ENCODE measurements around the gene TIGD3.

The TIGD3 gene

DNA sequence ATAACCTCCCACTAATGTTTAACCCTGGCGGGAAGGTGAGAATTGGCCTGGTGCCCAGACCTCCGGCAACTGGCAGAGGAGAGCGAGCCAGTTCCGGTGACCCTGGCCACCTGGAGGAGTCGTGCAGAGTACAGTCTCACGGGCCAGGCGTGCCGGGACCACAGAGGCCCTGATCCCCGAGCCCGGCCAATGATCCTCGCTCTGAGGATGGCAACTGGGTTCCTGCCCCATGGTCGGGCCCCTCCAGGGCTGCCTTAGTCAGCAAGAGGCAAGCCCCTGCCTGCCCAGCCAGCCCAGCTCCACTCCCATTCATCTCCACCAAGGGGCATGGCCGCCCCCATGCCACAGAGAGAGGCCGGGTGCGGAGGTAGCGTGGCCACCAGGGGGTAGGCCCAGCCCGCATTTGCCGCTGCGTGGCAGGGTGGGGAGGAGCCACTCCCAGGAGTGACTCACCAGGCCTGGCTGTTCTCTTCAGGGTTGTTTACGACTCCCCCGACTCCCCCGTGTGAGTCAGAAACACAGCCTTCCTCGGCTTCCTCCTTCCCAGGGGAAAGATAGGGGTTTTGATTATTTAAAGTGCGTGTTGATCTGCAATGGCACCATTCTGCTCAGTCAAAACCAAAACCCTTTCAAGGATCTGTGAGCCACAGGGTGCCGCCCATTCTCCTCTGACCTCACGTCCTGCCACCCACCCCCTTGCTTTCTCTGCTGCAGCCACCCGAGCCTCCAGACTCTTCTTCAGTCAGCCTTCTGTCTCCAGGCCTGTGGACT is 27.7 kb downstream of the TIGD3 start, which contains the start of gene SLC25A45:
TSS of gene SLC25A45 (minus strand) at position 614 of the 771 bp plus-strand sequence. CDS start 695 bp downstream, outside the sequence.
- TF ChIP-seq TCF12 (IDR thresholded peaks at IDR 0.05; ENCODE audit: low read depth) (peak; percentile 83), TAF1 (IDR thresholded peaks at IDR 0.05; ENCODE audit: low read depth) (peak; percentile 33), NFIC (IDR thresholded peaks at IDR 0.05) (peak; percentile 94), ZBTB7A (IDR thresholded peaks at IDR 0.05; ENCODE audit: low read depth) (0 out of 2 replicates have a peak, but pooled peaks have one; percentile 74), EP300 (IDR thresholded peaks at IDR 0.05; ENCODE audit: borderline replicate concordance) (peak; percentile 76), EGR1 (IDR thresholded peaks at IDR 0.05) (0 out of 2 replicates have a peak, but pooled peaks have one; percentile 19), YY1 (IDR thresholded peaks at IDR 0.05; ENCODE audit: low read depth) (peak; percentile 79), TEAD4 (IDR thresholded peaks at IDR 0.05) (0 out of 2 replicates have a peak, but pooled peaks have one; percentile 24), CREB1 (IDR thresholded peaks at IDR 0.05; ENCODE audit: low read depth) (0 out of 2 replicates have a peak, but pooled peaks have one; percentile 6), RAD21 (IDR thresholded peaks at IDR 0.05; ENCODE audit: low read depth) (peak; percentile 57), CEBPB (IDR thresholded peaks at IDR 0.05) (no peak; the same call in 1 of the 2 replicates), FOXM1 (IDR thresholded peaks at IDR 0.05; ENCODE audit: borderline replicate concordance, low read depth) (peak; percentile 58)
- TF ChIP-seq, protein P1, sequence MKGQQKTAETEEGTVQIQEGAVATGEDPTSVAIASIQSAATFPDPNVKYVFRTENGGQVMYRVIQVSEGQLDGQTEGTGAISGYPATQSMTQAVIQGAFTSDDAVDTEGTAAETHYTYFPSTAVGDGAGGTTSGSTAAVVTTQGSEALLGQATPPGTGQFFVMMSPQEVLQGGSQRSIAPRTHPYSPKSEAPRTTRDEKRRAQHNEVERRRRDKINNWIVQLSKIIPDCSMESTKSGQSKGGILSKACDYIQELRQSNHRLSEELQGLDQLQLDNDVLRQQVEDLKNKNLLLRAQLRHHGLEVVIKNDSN (IDR thresholded peaks at IDR 0.05), result no peak
- TF ChIP-seq, protein P2, sequence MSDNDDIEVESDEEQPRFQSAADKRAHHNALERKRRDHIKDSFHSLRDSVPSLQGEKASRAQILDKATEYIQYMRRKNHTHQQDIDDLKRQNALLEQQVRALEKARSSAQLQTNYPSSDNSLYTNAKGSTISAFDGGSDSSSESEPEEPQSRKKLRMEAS (IDR thresholded peaks at IDR 0.05), result peak; percentile 73
- TF ChIP-seq, protein P3, sequence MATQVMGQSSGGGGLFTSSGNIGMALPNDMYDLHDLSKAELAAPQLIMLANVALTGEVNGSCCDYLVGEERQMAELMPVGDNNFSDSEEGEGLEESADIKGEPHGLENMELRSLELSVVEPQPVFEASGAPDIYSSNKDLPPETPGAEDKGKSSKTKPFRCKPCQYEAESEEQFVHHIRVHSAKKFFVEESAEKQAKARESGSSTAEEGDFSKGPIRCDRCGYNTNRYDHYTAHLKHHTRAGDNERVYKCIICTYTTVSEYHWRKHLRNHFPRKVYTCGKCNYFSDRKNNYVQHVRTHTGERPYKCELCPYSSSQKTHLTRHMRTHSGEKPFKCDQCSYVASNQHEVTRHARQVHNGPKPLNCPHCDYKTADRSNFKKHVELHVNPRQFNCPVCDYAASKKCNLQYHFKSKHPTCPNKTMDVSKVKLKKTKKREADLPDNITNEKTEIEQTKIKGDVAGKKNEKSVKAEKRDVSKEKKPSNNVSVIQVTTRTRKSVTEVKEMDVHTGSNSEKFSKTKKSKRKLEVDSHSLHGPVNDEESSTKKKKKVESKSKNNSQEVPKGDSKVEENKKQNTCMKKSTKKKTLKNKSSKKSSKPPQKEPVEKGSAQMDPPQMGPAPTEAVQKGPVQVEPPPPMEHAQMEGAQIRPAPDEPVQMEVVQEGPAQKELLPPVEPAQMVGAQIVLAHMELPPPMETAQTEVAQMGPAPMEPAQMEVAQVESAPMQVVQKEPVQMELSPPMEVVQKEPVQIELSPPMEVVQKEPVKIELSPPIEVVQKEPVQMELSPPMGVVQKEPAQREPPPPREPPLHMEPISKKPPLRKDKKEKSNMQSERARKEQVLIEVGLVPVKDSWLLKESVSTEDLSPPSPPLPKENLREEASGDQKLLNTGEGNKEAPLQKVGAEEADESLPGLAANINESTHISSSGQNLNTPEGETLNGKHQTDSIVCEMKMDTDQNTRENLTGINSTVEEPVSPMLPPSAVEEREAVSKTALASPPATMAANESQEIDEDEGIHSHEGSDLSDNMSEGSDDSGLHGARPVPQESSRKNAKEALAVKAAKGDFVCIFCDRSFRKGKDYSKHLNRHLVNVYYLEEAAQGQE (IDR thresholded peaks at IDR 0.05; ENCODE audit: low read depth), result no peak

DNA sequence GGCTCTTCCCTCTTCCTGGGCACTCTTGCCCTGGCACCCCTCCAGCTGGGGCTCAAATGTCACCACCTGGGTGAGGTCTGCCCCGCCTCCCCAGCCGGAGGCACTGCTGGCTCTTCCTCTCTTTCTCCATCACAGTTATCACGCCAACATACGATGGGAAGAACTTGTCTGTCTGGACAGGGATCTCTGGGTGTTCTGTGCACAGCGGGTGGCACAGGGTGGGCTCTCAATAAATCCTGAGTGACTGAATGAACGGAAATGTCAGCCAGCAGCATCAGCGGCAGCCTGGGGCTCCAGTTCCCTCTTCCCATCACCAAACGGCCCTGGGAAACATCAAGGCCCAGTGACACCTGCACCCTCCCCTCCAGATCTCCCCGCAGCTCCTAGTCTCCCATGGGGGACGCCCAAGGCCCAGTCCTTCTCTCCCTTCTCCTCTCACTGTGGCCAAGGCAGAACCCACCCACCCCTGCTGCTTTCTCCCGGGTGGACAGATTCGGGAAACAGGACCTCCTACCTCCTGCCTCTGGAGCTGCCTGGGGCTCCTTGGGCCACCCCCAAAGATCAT is 28.3 kb downstream of the TIGD3 start:
- TF ChIP-seq TCF12 (IDR thresholded peaks at IDR 0.05; ENCODE audit: low read depth), result peak; percentile 84; the same call in 1 of the 2 replicates
- no peak; the same call in 1 of the 2 replicates for TF ChIP-seq FOXM1 (IDR thresholded peaks at IDR 0.05; ENCODE audit: borderline replicate concordance, low read depth)
- TF ChIP-seq, protein P2 (IDR thresholded peaks at IDR 0.05), result 0 out of 2 replicates have a peak, but pooled peaks have one; percentile 4
- no peak for TF ChIP-seq ZBTB7A (IDR thresholded peaks at IDR 0.05; ENCODE audit: low read depth)
- peak; percentile 83 for TF ChIP-seq EP300 (IDR thresholded peaks at IDR 0.05; ENCODE audit: borderline replicate concordance)
- TF ChIP-seq TAF1 (IDR thresholded peaks at IDR 0.05; ENCODE audit: low read depth), result no peak
- TF ChIP-seq, protein P3 (IDR thresholded peaks at IDR 0.05; ENCODE audit: low read depth), result no peak
- TF ChIP-seq NFIC (IDR thresholded peaks at IDR 0.05), result peak; percentile 92
- TF ChIP-seq EGR1 (IDR thresholded peaks at IDR 0.05), result no peak; the same call in 1 of the 2 replicates
- no peak for TF ChIP-seq YY1 (IDR thresholded peaks at IDR 0.05; ENCODE audit: low read depth)
- peak; percentile 47 for TF ChIP-seq TEAD4 (IDR thresholded peaks at IDR 0.05)

DNA sequence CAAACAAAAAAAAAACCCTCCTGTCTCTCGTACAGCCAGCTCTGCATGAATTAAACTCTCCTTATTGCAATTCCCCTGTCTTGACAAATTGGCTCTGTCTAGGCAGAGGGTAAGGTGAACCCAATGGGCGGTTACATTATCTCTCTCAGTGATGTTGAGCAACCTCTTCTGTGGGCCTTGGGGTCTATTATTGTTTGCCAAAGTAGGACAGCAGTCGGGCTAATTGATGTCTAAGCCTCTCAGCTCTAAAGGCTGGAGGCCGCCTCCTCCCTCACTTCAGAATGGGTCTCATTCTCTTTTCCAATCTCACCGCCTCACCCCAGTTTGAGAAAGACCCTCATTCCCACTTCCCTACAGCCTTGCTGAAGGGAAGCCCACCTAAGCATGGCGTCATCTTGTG is 29.2 kb downstream of the TIGD3 start:
- TF ChIP-seq, protein P1 (IDR thresholded peaks at IDR 0.05), result no peak
- TF ChIP-seq TEAD4 (IDR thresholded peaks at IDR 0.05), result no peak
- TF ChIP-seq EGR1 (IDR thresholded peaks at IDR 0.05), result no peak
- TF ChIP-seq CREB1 (IDR thresholded peaks at IDR 0.05; ENCODE audit: low read depth), result no peak
- no peak for TF ChIP-seq RAD21 (IDR thresholded peaks at IDR 0.05; ENCODE audit: low read depth)

DNA sequence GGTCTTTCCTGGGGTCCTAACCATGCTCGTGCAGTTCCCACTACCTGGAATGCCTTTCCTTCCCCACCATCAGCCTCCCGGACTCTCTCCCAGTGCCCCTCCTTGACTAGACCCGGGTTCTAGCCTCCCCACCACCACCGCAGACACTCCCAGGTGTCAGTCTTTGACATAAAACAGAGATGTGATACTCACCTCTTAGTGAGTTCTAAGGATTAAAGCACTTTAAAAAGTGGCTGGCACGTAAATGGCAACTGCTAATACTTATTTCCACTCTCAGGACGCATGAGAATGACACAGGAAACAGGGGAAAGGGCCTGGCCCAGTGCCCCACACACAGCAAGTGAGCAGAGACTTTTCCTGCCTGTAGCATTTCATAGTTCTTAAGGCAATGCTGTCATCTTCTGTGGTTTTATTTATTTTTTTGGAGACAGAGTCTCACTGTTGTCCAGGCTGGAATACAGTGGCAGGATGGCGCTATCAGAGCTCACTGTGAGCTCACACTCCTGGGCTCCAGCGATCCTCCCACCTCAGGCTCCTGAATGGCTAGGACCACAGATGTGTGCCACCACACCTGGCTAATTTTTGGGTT is 29.8 kb downstream of the TIGD3 start:
- no peak for TF ChIP-seq EP300 (IDR thresholded peaks at IDR 0.05; ENCODE audit: borderline replicate concordance)
- TF ChIP-seq, protein P1 (IDR thresholded peaks at IDR 0.05), result no peak
- TF ChIP-seq, protein P3 (IDR thresholded peaks at IDR 0.05; ENCODE audit: low read depth), result no peak
- TF ChIP-seq RAD21 (IDR thresholded peaks at IDR 0.05; ENCODE audit: low read depth), result no peak
- TF ChIP-seq NFIC (IDR thresholded peaks at IDR 0.05), result no peak
- no peak for TF ChIP-seq TCF12 (IDR thresholded peaks at IDR 0.05; ENCODE audit: low read depth)
- TF ChIP-seq EGR1 (IDR thresholded peaks at IDR 0.05), result no peak
- TF ChIP-seq TEAD4 (IDR thresholded peaks at IDR 0.05), result no peak
- no peak for TF ChIP-seq FOXM1 (IDR thresholded peaks at IDR 0.05; ENCODE audit: borderline replicate concordance, low read depth)
- no peak for TF ChIP-seq CEBPB (IDR thresholded peaks at IDR 0.05)
- TF ChIP-seq, protein P2 (IDR thresholded peaks at IDR 0.05), result no peak
- no peak for TF ChIP-seq CREB1 (IDR thresholded peaks at IDR 0.05; ENCODE audit: low read depth)
- TF ChIP-seq ZBTB7A (IDR thresholded peaks at IDR 0.05; ENCODE audit: low read depth), result no peak
- TF ChIP-seq TAF1 (IDR thresholded peaks at IDR 0.05; ENCODE audit: low read depth), result no peak
